ENCODE measurements around the gene TMEM52.
"Not testable (repeated sequence)": the region's sequence is repeated elsewhere in the genome, so short reads cannot be mapped to it uniquely, and the experiment has no call there.

The TMEM52 gene

DNA sequence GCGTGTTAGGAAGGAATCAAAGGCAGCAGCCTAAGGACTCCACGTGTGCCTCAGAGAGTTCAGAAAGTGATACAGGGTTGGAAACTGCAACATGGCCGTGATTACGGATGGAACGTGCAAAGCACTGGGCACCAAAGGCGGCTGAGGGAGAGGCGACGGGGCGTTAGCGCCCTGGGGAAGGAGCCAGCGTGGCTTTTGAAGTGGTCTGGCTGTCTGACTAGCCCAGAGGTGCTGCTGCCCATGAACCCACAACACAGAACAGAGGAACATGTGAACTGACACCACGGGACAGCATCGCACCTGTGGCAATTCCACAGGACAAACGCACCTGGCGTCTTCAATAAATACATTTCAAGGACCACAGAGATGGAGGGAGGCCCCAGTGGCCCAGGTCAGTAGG, 18.0 kb upstream of the TMEM52 start:
- H2BK5ac ChIP-seq (ENCODE audit: low read length): no peak overlapping the region
- no peaks in the 10 kb centered on the region for H3K36me3 ChIP-seq (ENCODE audit: control insufficient read depth, insufficient read depth, low read length)
- H3K27ac ChIP-seq (ENCODE audit: low read depth, low read length): no peak overlapping the region
- no peak overlapping the region for H3K4me2 ChIP-seq (ENCODE audit: low read length)
- no peak overlapping the region for H2BK120ac ChIP-seq (ENCODE audit: low read depth, low read length)
- no peak overlapping the region for H3K56ac ChIP-seq (ENCODE audit: low read length)
- no peak overlapping the region for H3K4me3 ChIP-seq (ENCODE audit: low read length)
- no peaks in the 10 kb centered on the region for H3K79me1 ChIP-seq (ENCODE audit: low read length)
- no peak overlapping the region for H3K23ac ChIP-seq (ENCODE audit: low read length)
- H4K8ac ChIP-seq (ENCODE audit: low read depth, low read length): no peak overlapping the region
- H3K18ac ChIP-seq (ENCODE audit: low read length): no peak overlapping the region
- H3K79me2 ChIP-seq (ENCODE audit: control insufficient read depth, insufficient read depth, low read length): no peaks in the 10 kb centered on the region
- no peaks in the 10 kb centered on the region for H3K4me1 ChIP-seq (ENCODE audit: control insufficient read depth, low read depth, low read length)
- no peak overlapping the region for H2BK15ac ChIP-seq (replicated peaks; ENCODE audit: low read depth)
- H3K27me3 ChIP-seq (ENCODE audit: insufficient read depth, low read length, poor library complexity): no peaks in the 10 kb centered on the region
- 100% methylated on average over 1 of the region's 15 CpGs for WGBS (ENCODE audit: extremely low coverage, insufficient coverage, low lambda C conversion rate)
- H4K5ac ChIP-seq (ENCODE audit: low read length): no peak overlapping the region
- no peak overlapping the region for H3K4ac ChIP-seq (ENCODE audit: low read depth, low read length)
- H2AK5ac ChIP-seq (ENCODE audit: low read length): no peak overlapping the region
- DNase-seq: no peak
- H3K9ac ChIP-seq (ENCODE audit: low read length): no peak overlapping the region

DNA sequence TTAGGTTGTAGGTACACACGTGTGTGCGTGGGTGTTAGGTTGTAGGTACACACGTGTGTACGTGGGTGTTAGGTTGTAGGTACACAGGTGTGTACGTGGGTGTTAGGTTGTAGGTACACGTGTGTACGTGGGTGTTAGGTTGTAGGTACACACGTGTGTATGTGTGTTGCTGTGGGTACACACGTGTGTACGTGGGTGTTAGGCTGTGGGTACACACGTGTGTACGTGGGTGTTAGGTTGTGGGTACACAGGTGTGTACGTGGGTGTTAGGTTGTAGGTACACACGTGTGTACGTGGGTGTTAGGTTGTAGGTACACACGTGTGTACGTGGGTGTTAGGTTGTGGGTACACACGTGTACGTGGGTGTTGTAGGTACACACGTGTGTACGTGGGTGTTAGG, 15.8 kb upstream of the TMEM52 start:
- not testable (repeated sequence) for H3K4ac ChIP-seq (ENCODE audit: low read depth, low read length); H3K23ac ChIP-seq (ENCODE audit: low read length); H2BK5ac ChIP-seq (ENCODE audit: low read length); H3K36me3 ChIP-seq (ENCODE audit: control insufficient read depth, insufficient read depth, low read length); H3K4me2 ChIP-seq (ENCODE audit: low read length); H3K79me1 ChIP-seq (ENCODE audit: low read length); H2BK120ac ChIP-seq (ENCODE audit: low read depth, low read length); H3K27ac ChIP-seq (ENCODE audit: low read depth, low read length); DNase-seq; H3K18ac ChIP-seq (ENCODE audit: low read length); H4K5ac ChIP-seq (ENCODE audit: low read length); H3K4me3 ChIP-seq (ENCODE audit: low read length); H4K8ac ChIP-seq (ENCODE audit: low read depth, low read length); H3K4me1 ChIP-seq (ENCODE audit: control insufficient read depth, low read depth, low read length); H3K79me2 ChIP-seq (ENCODE audit: control insufficient read depth, insufficient read depth, low read length); H2BK15ac ChIP-seq (replicated peaks; ENCODE audit: low read depth); H3K27me3 ChIP-seq (ENCODE audit: insufficient read depth, low read length, poor library complexity); H3K9ac ChIP-seq (ENCODE audit: low read length); H3K56ac ChIP-seq (ENCODE audit: low read length); H2AK5ac ChIP-seq (ENCODE audit: low read length)
- 100% methylated on average over 3 of the region's 21 CpGs for WGBS (ENCODE audit: extremely low coverage, insufficient coverage, low lambda C conversion rate)

DNA sequence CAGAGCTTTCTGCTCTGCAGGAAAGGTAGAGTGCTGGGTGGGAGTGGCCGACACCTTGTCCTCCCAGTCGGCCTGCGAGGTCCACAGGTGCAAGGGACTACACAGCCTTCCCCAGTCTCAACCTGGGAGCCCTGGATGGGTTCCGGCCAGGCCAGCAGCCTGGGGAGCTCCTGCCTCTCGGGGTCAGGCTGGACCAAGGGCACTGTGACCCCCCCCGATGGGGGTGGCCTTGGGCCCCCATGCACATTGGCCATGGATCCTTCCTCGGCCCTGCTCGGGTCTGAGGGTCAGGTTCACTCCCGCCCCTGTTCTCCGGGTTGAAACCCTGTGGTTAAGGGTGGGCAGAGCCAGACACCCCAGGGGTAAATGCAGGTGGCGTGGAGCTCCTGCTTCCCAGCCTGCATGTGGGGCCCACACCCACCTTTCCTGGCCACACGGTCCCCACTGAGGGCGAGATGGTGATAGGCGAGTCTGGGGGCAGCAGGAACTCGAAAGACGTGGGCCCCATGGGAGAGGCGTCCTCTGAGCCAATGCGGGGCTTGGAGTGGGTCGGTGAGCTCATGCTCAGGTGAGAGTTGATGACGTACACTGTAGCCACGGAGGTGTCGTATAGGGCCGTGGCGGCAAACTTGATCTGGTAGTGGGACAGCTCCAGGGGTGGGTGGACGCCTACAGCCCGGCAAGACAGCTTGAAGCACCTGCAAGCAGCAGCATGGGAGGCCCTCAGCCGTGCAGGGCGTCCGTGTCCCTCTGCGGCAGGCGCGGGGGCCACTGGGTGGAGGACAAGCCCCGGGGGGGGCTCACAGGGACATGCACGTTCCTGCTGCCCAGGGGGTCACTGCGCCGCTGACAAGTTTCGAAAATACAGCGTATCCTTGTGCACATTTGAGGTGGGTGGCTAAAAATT, 10.8 kb upstream of the TMEM52 start:
- Histone ChIP-seq H2BK120ac (ENCODE audit: low read depth, low read length) (no peak overlapping the region), H4K5ac (ENCODE audit: low read length) (no peak overlapping the region), H3K18ac (ENCODE audit: low read length) (no peak overlapping the region), H3K27me3 (ENCODE audit: insufficient read depth, low read length, poor library complexity) (no peaks in the 10 kb centered on the region), H3K9ac (ENCODE audit: low read length) (no peak overlapping the region), H3K79me2 (ENCODE audit: control insufficient read depth, insufficient read depth, low read length) (no peaks in the 10 kb centered on the region), H2BK5ac (ENCODE audit: low read length) (no peak overlapping the region), H2AK5ac (ENCODE audit: low read length) (no peak overlapping the region), H3K79me1 (ENCODE audit: low read length) (no peaks in the 10 kb centered on the region), H3K36me3 (ENCODE audit: control insufficient read depth, insufficient read depth, low read length) (no peaks in the 10 kb centered on the region), H3K4me3 (ENCODE audit: low read length) (no peak overlapping the region), H3K4ac (ENCODE audit: low read depth, low read length) (no peak overlapping the region), H3K56ac (ENCODE audit: low read length) (no peak overlapping the region), H3K4me1 (ENCODE audit: control insufficient read depth, low read depth, low read length) (no peaks in the 10 kb centered on the region), H3K27ac (ENCODE audit: low read depth, low read length) (no peak overlapping the region), H3K23ac (ENCODE audit: low read length) (no peak overlapping the region), H2BK15ac (replicated peaks; ENCODE audit: low read depth) (no peak overlapping the region), H4K8ac (ENCODE audit: low read depth, low read length) (no peak overlapping the region), H3K4me2 (ENCODE audit: low read length) (no peak overlapping the region)
- DNase-seq: no peak
- no CpG with 5 or more reads among the region's 38 CpGs for WGBS (ENCODE audit: extremely low coverage, insufficient coverage, low lambda C conversion rate)

DNA sequence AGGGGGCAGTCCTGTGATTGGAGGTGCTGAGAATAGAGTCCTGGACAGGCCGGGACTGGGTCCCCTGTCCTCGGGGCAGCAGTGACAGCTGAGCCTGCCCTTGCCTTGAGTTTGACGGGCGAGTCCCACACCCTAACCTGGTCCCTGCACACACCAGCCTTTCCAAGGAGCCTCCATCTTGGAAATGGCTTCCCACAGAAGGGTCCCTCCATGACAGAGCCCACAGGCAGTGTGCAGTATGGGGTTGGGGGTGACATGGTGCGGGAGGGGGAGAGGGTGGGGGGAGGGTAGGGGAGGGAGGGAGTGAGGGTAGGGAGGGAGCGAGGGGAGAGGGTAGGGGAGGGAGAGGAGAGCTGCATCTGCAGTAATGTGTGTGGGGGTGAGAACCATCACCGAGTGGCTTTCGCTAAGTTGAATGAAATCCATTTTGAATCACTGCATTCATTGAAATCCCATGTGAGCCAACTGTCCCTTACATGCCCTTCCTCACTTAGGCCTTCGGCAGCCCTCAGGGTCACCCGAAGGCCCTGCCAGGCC, 10.1 kb upstream of the TMEM52 start:
- H3K27ac ChIP-seq (ENCODE audit: low read depth, low read length): no peak overlapping the region
- no peak overlapping the region for H4K5ac ChIP-seq (ENCODE audit: low read length)
- no peak overlapping the region for H3K4me2 ChIP-seq (ENCODE audit: low read length)
- no peak overlapping the region for H3K4me3 ChIP-seq (ENCODE audit: low read length)
- H2BK15ac ChIP-seq (replicated peaks; ENCODE audit: low read depth): no peak overlapping the region
- no peak overlapping the region for H4K8ac ChIP-seq (ENCODE audit: low read depth, low read length)
- no peaks in the 10 kb centered on the region for H3K36me3 ChIP-seq (ENCODE audit: control insufficient read depth, insufficient read depth, low read length)
- no peaks in the 10 kb centered on the region for H3K79me1 ChIP-seq (ENCODE audit: low read length)
- H3K4ac ChIP-seq (ENCODE audit: low read depth, low read length): no peak overlapping the region
- H2BK5ac ChIP-seq (ENCODE audit: low read length): no peak overlapping the region
- no peak overlapping the region for H2BK120ac ChIP-seq (ENCODE audit: low read depth, low read length)
- no peak for DNase-seq
- no CpG with 5 or more reads among the region's 10 CpGs for WGBS (ENCODE audit: extremely low coverage, insufficient coverage, low lambda C conversion rate)
- no peak overlapping the region for H3K56ac ChIP-seq (ENCODE audit: low read length)
- H3K79me2 ChIP-seq (ENCODE audit: control insufficient read depth, insufficient read depth, low read length): no peaks in the 10 kb centered on the region
- no peak overlapping the region for H3K23ac ChIP-seq (ENCODE audit: low read length)
- no peak overlapping the region for H3K9ac ChIP-seq (ENCODE audit: low read length)
- H3K4me1 ChIP-seq (ENCODE audit: control insufficient read depth, low read depth, low read length): no peaks in the 10 kb centered on the region
- no peak overlapping the region for H3K18ac ChIP-seq (ENCODE audit: low read length)
- no peaks in the 10 kb centered on the region for H3K27me3 ChIP-seq (ENCODE audit: insufficient read depth, low read length, poor library complexity)
- H2AK5ac ChIP-seq (ENCODE audit: low read length): no peak overlapping the region

DNA sequence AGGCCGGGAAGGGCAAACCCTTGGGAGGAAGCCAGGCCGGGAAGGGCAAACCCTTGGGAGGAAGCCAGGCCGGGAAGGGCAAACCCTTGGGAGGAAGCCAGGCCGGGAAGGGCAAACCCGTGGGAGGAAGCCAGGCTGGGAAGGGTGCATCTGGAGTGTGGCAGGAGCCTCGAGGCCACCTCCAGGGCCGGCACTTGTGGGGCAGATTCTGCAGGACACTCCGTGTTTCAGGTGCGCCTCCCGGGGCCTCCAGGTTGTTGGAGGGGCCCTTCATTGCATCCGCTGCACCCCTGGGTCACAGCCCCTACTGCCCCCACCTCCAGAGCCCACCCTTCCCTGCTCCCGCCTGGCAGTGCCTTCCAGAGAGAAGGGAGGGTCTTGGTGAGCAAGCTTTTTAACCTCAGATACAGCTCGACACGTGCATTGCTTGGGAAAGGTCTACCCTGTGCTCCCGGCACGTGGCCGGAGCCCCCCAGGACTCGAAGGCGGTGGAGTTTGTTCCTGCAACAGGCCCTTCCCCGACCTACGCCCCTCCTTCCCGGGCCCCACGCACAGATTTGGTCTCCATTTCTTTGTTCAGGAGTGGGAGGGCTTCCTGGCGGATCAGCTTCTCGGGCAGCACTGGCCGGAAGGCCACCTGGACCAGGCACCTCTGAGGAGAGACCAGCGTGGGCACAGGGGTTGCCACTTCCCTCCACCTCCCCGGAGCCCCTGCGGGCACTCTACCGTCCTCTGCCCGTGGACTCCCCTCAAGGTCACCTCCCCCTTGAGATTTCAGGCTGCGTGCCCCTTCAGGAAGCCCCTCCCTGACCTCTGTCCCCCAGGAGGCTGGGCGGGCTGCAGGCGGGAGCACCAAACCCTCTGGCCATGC, 9.4 kb upstream of the TMEM52 start:
- H3K4ac ChIP-seq (ENCODE audit: low read depth, low read length): no peak overlapping the region
- no peak overlapping the region for H4K5ac ChIP-seq (ENCODE audit: low read length)
- WGBS (ENCODE audit: extremely low coverage, insufficient coverage, low lambda C conversion rate): no CpG with 5 or more reads among the region's 34 CpGs
- H3K4me3 ChIP-seq (ENCODE audit: low read length): no peak overlapping the region
- no peak overlapping the region for H3K56ac ChIP-seq (ENCODE audit: low read length)
- no peak overlapping the region for H3K18ac ChIP-seq (ENCODE audit: low read length)
- H2BK15ac ChIP-seq (replicated peaks; ENCODE audit: low read depth): no peak overlapping the region
- no peaks in the 10 kb centered on the region for H3K36me3 ChIP-seq (ENCODE audit: control insufficient read depth, insufficient read depth, low read length)
- no peak overlapping the region for H3K23ac ChIP-seq (ENCODE audit: low read length)
- no peak overlapping the region for H2BK120ac ChIP-seq (ENCODE audit: low read depth, low read length)
- no peaks in the 10 kb centered on the region for H3K79me2 ChIP-seq (ENCODE audit: control insufficient read depth, insufficient read depth, low read length)
- no peaks in the 10 kb centered on the region for H3K27me3 ChIP-seq (ENCODE audit: insufficient read depth, low read length, poor library complexity)
- H3K4me1 ChIP-seq (ENCODE audit: control insufficient read depth, low read depth, low read length): no peaks in the 10 kb centered on the region
- H3K79me1 ChIP-seq (ENCODE audit: low read length): no peaks in the 10 kb centered on the region
- no peak overlapping the region for H4K8ac ChIP-seq (ENCODE audit: low read depth, low read length)
- H2AK5ac ChIP-seq (ENCODE audit: low read length): no peak overlapping the region
- DNase-seq: no peak
- H3K9ac ChIP-seq (ENCODE audit: low read length): no peak overlapping the region
- H2BK5ac ChIP-seq (ENCODE audit: low read length): no peak overlapping the region
- H3K4me2 ChIP-seq (ENCODE audit: low read length): no peak overlapping the region
- H3K27ac ChIP-seq (ENCODE audit: low read depth, low read length): no peak overlapping the region
